HepG2 (cell line): ENCODE data around the gene CPVL. TPM values are rescaled to one million over a fixed set of nuclear protein-coding genes. Genes with fewer than 3 reads are reported as not detected.

Experiments
- CCAR2 ChIP-seq: fragments of 200-400 bp; formaldehyde crosslinking; optimal IDR thresholded peaks from 2 replicates; pipeline ENCODE3; 2018; ENCODE audit warnings: low read depth, mild to moderate bottlenecking, low read length, moderate library complexity
- DNMT3B ChIP-seq: conservative IDR thresholded peaks from 2 replicates; pipeline ENCODE4 v1.6.1; 2016; ENCODE audit warnings: missing biosample characterization, control low read depth
- DZIP1 ChIP-seq: sonication (generic); formaldehyde crosslinking; IDR thresholded peaks from 2 replicates; pipeline ENCODE4 v1.5.0; 2020; ENCODE audit warnings: mild to moderate bottlenecking, missing genetic modification reagents
- FOXO4 ChIP-seq: sonication (generic); formaldehyde crosslinking; conservative IDR thresholded peaks from 2 replicates; pipeline ENCODE4 v1.8.1; 2023; ENCODE audit warnings: missing genetic modification reagents
- GATA4 ChIP-seq: sonication (generic); IDR thresholded peaks from 2 replicates; pipeline ENCODE4 v1.6.1; 2016; ENCODE audit warnings: antibody characterized with exemption, low read depth, borderline replicate concordance
- GPN1 ChIP-seq: sonication (generic); formaldehyde crosslinking; IDR thresholded peaks from 2 replicates; pipeline ENCODE4 v1.5.1; 2020; ENCODE audit warnings: missing genetic modification reagents, borderline replicate concordance
- HNRNPK ChIP-seq: fragments of 200-400 bp; formaldehyde crosslinking; IDR thresholded peaks from 2 replicates; pipeline ENCODE4 v1.6.1; 2018; ENCODE audit warnings: low read length, low read depth, moderate library complexity, mild to moderate bottlenecking; ENCODE audit not compliant: poor library complexity, severe bottlenecking
- KDM6A ChIP-seq: IDR thresholded peaks from 2 replicates; pipeline ENCODE4 v1.6.1; 2016; ENCODE audit warnings: low read depth
- MEF2D ChIP-seq: sonication (generic); formaldehyde crosslinking; IDR thresholded peaks from 2 replicates; pipeline ENCODE4 v1.5.1; 2020; ENCODE audit warnings: mild to moderate bottlenecking, missing genetic modification reagents
- RELA ChIP-seq: sonication (generic); formaldehyde crosslinking; IDR thresholded peaks from 2 replicates; pipeline ENCODE4 v1.4.0; 2020; ENCODE audit warnings: missing genetic modification reagents
- SALL1 ChIP-seq: sonication (generic); formaldehyde crosslinking; IDR thresholded peaks from 2 replicates; pipeline ENCODE4 v1.8.0; 2022; ENCODE audit warnings: mild to moderate bottlenecking, missing genetic modification reagents
- SALL2 ChIP-seq: sonication (generic); formaldehyde crosslinking; IDR thresholded peaks from 2 replicates; pipeline ENCODE4 v1.8.1; 2023; ENCODE audit warnings: mild to moderate bottlenecking, missing genetic modification reagents, inconsistent platforms
- SOX5 ChIP-seq: IDR thresholded peaks from 2 replicates; pipeline ENCODE4 v1.6.1; 2016; ENCODE audit warnings: borderline replicate concordance
- TAF15 ChIP-seq: fragments of 200-400 bp; formaldehyde crosslinking; IDR thresholded peaks from one replicate; pipeline ENCODE4 v1.6.1; 2018; ENCODE audit warnings: mild to moderate bottlenecking, low read depth, low read length; ENCODE audit not compliant: poor library complexity, severe bottlenecking
- TCF12 ChIP-seq, 2 experiments: fragments of 450-650 bp in 1 of 2; sonication (generic) in 1 of 2; formaldehyde crosslinking in 1 of 2; IDR thresholded peaks; 2 replicates each; pipeline versions ENCODE4 v1.6.1 to v1.8.0; 2017 to 2022; ENCODE audit warnings: antibody characterized with exemption in 1 of 2, mild to moderate bottlenecking in 1 of 2, missing genetic modification reagents in 1 of 2, moderate library complexity in 1 of 2
- ZBTB14 ChIP-seq: sonication (generic); formaldehyde crosslinking; IDR thresholded peaks from 2 replicates; pipeline ENCODE4 v1.4.0; 2020; ENCODE audit warnings: missing genetic modification reagents
- ZNF101 ChIP-seq: sonication (generic); formaldehyde crosslinking; IDR thresholded peaks from 2 replicates; pipeline ENCODE4 v1.4.0; 2020; ENCODE audit warnings: mild to moderate bottlenecking, low read depth, missing genetic modification reagents, borderline replicate concordance
- ZNF260 ChIP-seq: sonication (generic); formaldehyde crosslinking; IDR thresholded peaks from 2 replicates; pipeline ENCODE4 v1.4.0; 2020; ENCODE audit warnings: missing genetic modification reagents, low read depth, mild to moderate bottlenecking, borderline replicate concordance
- ZNF512B ChIP-seq: sonication (generic); formaldehyde crosslinking; IDR thresholded peaks from 2 replicates; pipeline ENCODE4 v1.5.1; 2020; ENCODE audit warnings: missing genetic modification reagents, mild to moderate bottlenecking, borderline replicate concordance
- polyA plus RNA-seq, 8 experiments: library from polyadenylated mRNA; depleted of rRNA in 3 of 8; stranded (reverse) in 7 of 8; unstranded in 1 of 8; fragments of >200 nt; fragmentation: Illumina TruSeq in 4 of 8; extraction: Trizol in 4 of 8; gene quantifications; 2 replicates each; pipeline versions ENCODE4 v1.2.1 to v1.2.3, GENCODE V29; 2011 to 2016; ENCODE audit warnings: low read depth in 4 of 8, missing spikeins in 1 of 8, mixed read lengths in 1 of 8; ENCODE audit not compliant: insufficient read depth in 1 of 8
- total RNA-seq, 5 experiments: library from RNA; depleted of rRNA; stranded (reverse); fragments of >200 nt; fragmentation: Illumina TruSeq; extraction: Trizol; gene quantifications; 2 replicates each; pipeline ENCODE4 v1.2.3, GENCODE V29; 2016; ENCODE audit warnings: low read depth in 1 of 5

Gene CPVL
- total and polyA plus RNA-seq, 2 of the 13 experiments (the other 11 are each of a cell fraction or from before 2014, with no cell fraction given), result 59.2 to 294 TPM

GRCh38 chr7:29140873-29141468, 5.4 kb downstream of the CPVL start (continued):
- no peak for TF ChIP-seq ZBTB14 (CRISPR knock-in tag)
- TF ChIP-seq ZNF512B (CRISPR knock-in tag), result peak; percentile 85; the same call in 1 of the 2 replicates
- no peak for TF ChIP-seq FOXO4 (CRISPR knock-in tag)
- no peak for TF ChIP-seq SALL2 (CRISPR knock-in tag)
- TF ChIP-seq CCAR2, result no peak
- TF ChIP-seq RELA (CRISPR knock-in tag), result no peak
- no peak for TF ChIP-seq TAF15
- peak; percentile 98 for TF ChIP-seq SALL1 (CRISPR knock-in tag)
- peak; percentile 77 for TF ChIP-seq MEF2D (CRISPR knock-in tag)
- TF ChIP-seq HNRNPK, result no peak
- TF ChIP-seq SOX5, result peak; percentile 95
- TF ChIP-seq ZNF260 (CRISPR knock-in tag), result no peak
- TF ChIP-seq KDM6A (CRISPR knock-in tag), result peak; percentile 92
- no peak for TF ChIP-seq GPN1
- TF ChIP-seq GATA4, result peak; percentile 67; the same call in 1 of the 2 replicates
- TF ChIP-seq TCF12 (IDR thresholded peaks at IDR 0.05), result no peak
- peak; percentile 79; the same call in 1 of the 2 replicates for TF ChIP-seq TCF12 (CRISPR knock-in tag; IDR thresholded peaks at IDR 0.05)
- TF ChIP-seq DNMT3B (CRISPR knock-in tag), result 0 out of 2 replicates have a peak, but pooled peaks have one; percentile 80
- no peak for TF ChIP-seq DZIP1 (CRISPR knock-in tag)
- no peak for TF ChIP-seq ZNF101 (CRISPR knock-in tag)
